IPS-11a (cell line): ENCODE data around the gene MED27.

Experiments used
- H3K4me3 ChIP-seq: one replicate; pipeline ENCODE4 v1.5.1; 2013; ENCODE audit warnings: low read depth, low read length, control low read depth

MED27 gene

GRCh38 chr9:132079391-132080091, at the start of gene MED27:
Gene MED27, minus strand, starts transcription at chr9:132079867. Its CDS starts 23 bp downstream, at chr9:132079844.
- H3K4me3 ChIP-seq: peak within 1 kb of the TSS; percentile 79

GRCh38 chr9:132127888-132128534, 48.3 kb upstream of the MED27 start:
- no peak overlapping the region for H3K4me3 ChIP-seq

- H3K4me3 ChIP-seq: no peak overlapping the region
Observed at GRCh38 chr9:132126680-132127236, 47.1 kb upstream of the MED27 start.

GRCh38 chr9:132125944-132126679, 46.4 kb upstream of the MED27 start:
- no peak overlapping the region for H3K4me3 ChIP-seq

- H3K4me3 ChIP-seq: no peak overlapping the region
Observed at GRCh38 chr9:132125361-132125760, 45.7 kb upstream of the MED27 start.

- no peak overlapping the region for H3K4me3 ChIP-seq
Observed at GRCh38 chr9:132124800-132125199, 45.1 kb upstream of the MED27 start.

- no peak overlapping the region for H3K4me3 ChIP-seq
Observed at GRCh38 chr9:132121021-132121420, 41.4 kb upstream of the MED27 start.

GRCh38 chr9:132117694-132118093, 38.0 kb upstream of the MED27 start:
- no peak overlapping the region for H3K4me3 ChIP-seq

GRCh38 chr9:132116583-132116982, 36.9 kb upstream of the MED27 start:
- no peak overlapping the region for H3K4me3 ChIP-seq

- H3K4me3 ChIP-seq: no peak overlapping the region
Observed at GRCh38 chr9:132114102-132114707, 34.5 kb upstream of the MED27 start.

GRCh38 chr9:132109291-132109690, 29.6 kb upstream of the MED27 start:
- H3K4me3 ChIP-seq: no peak overlapping the region

GRCh38 chr9:132108728-132109127, 29.1 kb upstream of the MED27 start:
- no peak overlapping the region for H3K4me3 ChIP-seq

GRCh38 chr9:132099741-132100407, 20.2 kb upstream of the MED27 start:
- H3K4me3 ChIP-seq: no peak overlapping the region

- no peak overlapping the region for H3K4me3 ChIP-seq
Observed at GRCh38 chr9:132099167-132099566, 19.5 kb upstream of the MED27 start.

GRCh38 chr9:132094314-132094791, 14.7 kb upstream of the MED27 start:
- H3K4me3 ChIP-seq: no peak overlapping the region

- no peak overlapping the region for H3K4me3 ChIP-seq
Observed at GRCh38 chr9:132090771-132091170, 11.1 kb upstream of the MED27 start.

- no peak overlapping the region for H3K4me3 ChIP-seq
Observed at GRCh38 chr9:132087438-132088030, 7.9 kb upstream of the MED27 start.

- H3K4me3 ChIP-seq: no peak overlapping the region
Observed at GRCh38 chr9:132082188-132082587, 2.5 kb upstream of the MED27 start.

GRCh38 chr9:132078699-132079356, 839 bp downstream of the MED27 start:
- peak overlapping the region; percentile 79 for H3K4me3 ChIP-seq
